Putamen (tissue), 1 donor: ENCODE results near the gene PDE6D.

Experiments used
- DNase-seq: peaks from one replicate; pipeline ENCODE4 v3.0.0-alpha.2; 2016; ENCODE audit warnings: low spot score

Gene PDE6D

DNA sequence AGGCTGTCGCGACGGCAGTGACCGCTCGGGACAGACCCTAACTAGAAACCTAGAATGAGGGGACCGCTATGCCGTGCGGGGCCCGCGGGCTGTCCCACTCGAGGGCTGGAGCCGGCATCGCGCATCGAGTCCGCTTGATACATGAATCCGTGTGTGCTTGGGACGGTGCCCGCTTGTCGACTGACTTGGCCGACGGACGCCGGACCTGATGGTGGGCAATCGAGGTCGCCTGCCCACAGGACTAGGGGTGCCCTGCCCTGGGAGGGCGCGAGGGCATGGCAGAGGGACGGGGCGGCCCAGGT, 73.5 kb downstream of the PDE6D start:
- DNase-seq, result no peak

GRCh38 chr2:231706731-231707624, 74.1 kb downstream of the PDE6D start:
- DNase-seq, result peak; percentile 99

- DNase-seq, result no peak
Measured at GRCh38 chr2:231704017-231704416, 77.1 kb downstream of the PDE6D start.

DNA sequence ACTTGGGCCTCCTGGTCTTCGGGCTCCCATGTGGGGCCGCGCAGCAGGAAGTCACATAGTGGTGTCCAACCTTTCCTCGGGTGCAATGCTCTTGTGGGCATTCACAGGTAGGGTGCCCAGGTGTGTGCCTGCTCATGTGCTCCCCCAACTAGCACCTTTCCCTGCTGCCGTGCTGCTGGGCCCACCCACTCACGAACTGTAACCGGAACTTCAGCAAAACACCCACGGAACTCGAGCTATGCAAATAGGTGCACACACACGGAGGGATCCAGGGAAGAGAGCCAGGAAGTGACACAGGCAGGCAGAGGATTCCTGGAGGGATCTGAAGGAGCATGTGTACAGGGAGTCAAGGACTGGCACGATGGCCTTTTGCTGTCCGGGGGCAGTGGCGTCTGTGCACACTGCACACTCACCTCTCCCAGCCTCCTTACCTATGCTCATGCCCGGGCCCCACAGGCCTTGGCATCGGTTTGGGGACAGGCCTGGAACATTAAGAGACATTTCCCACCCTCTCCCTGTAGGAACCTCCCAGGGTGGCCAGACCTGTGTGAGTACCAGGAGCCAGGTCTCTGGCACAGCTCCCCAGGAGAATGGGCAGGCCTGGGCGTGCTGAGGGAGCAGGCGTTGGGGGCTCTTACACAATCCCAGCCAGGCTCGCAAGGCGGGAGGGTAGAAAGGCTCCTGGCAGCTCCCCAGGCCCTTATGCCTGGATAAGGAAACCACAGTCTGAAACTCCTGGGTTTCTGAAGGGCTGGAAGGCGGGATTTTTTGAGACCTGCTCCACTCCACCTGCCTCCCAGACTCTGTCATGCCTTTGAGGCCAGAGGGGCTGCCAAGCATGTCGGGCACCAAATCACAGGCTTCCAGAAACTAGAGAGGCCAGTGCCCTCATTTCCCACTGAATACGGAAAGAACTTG, 79.4 kb downstream of the PDE6D start:
- no peak for DNase-seq

DNA sequence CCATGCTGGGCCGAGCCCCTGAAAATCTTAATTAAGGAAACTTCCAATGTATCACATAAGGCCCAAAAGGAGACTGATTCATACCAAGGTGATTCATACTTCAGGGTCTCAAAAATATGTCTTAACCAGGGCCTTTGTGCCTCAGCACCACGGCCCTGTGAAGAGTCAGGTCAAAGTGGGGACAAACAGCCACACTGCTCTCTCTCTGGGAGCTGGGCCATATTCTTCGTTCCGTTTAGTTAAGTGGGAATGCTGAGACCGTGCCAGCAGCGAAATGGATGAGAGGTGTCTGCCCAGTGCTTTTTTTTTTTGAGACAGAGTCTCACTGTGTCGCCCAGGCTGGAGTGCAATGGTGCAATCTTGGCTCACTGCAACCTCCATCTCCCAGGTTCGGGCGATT, 82.1 kb downstream of the PDE6D start:
- DNase-seq, result no peak

DNA sequence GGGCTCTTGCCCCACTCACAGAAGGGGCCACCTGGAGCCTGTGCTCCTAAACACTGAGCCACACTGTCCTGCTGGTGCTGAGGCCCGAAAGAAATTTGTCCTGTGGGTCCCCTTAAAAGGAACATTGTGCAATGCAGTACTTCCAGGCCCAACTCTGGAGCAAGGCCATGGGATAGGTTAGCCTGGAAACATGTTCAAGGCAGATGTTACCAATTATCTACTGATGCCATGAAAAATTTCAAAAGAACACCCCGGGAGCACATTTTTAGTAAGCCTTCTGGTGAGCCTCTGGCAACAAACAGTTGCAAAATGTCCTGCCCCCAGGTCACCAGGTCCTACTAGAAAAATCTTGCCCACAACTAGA, 85.1 kb downstream of the PDE6D start:
- DNase-seq, result no peak

GRCh38 chr2:231693956-231694355, 87.1 kb downstream of the PDE6D start:
- no peak for DNase-seq

DNA sequence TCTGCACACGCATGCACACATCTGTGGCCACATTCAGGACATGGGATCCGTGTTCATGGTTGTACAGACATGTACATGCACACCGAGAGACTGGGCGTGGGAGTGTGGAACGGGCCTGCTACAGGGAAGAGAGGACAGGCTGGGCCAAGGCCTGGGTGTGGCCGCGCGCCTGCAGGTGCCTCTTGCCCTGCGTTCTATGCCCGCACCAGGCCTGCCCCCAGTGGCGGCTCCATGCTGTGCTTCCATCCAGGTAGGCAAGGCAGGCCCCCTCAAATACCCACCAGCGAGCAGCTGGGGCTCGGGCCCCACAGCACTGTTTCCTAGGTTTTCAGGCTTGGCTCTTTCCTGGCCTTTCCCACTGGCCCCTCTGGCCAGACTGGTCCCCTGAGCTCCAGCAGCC, 88.2 kb downstream of the PDE6D start:
- no peak for DNase-seq

GRCh38 chr2:231691251-231691772, 89.8 kb downstream of the PDE6D start:
- no peak for DNase-seq

DNA sequence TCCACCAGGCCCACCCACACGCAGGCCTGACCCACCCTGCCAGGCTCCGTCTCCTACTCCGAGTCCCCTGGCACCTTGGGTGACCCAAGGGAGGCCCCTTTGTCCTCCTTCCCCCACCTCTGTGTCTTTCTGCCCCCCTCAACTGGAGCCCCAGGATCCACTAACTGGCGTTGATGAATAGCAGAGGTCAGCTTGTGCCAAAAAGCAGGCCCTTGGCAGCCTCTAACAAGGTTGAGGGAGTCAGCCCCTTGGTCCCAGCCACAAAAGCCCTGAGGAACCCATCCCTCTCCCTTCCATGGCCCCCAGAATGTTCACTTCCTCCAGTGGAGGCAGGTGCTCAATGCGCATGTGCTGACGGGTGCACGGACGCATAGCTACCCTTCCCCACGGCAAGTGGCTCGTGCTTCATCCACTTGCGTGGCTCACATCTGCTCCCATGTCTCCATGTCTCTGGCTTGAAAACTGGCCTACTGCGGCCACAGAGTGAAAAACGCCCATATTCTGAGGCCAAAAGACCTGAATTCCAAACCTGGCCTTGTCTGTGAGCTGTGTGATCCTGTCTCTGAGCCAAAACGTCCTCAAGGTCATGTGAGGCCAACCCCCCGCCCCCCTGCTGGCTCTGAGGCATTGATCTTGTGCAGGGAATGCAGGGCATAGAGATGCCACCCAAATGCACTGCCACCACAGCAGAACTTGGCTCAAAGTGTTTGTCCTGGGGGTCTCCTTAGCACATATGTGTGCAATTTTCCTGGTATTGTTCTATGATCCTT, 91.8 kb downstream of the PDE6D start:
- DNase-seq, result no peak

- no peak for DNase-seq
Measured at GRCh38 chr2:231688719-231689118, 92.4 kb downstream of the PDE6D start.

- no peak for DNase-seq
Measured at GRCh38 chr2:231687961-231688360, 93.1 kb downstream of the PDE6D start.

DNA sequence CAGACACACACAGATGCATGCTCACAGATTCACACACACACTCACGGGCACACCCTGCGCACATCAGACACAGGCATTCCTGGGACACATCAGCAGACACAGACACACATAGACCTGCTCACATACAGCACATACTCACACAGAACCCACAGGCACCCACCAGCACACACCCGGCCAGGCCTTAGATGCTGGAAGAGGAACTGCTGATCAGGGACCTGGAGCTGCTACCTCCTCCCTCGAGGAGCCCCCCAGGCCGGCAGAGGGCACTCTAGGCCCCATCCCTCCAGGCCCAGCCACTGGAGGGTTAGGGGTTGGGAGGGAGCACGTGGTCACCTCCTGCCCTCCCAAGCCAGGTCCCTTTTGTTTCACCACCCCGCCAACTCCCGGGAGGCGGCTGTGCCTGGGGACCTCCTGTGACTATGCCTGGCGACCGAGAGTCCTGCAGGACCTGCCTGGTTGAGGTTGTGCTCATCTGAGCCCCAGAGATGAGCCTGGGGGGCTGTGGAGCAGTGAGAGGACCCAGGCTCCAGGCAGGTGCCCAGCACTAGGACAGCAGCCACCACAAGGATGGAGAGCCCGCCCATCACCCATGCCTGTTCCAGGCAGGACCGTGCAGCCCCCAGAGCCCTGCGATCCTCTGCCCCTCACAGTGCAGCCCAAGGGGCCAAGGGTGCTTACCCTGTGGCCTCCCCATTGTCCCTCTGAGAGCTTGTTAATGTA, 93.8 kb downstream of the PDE6D start:
- DNase-seq, result peak; percentile 89

DNA sequence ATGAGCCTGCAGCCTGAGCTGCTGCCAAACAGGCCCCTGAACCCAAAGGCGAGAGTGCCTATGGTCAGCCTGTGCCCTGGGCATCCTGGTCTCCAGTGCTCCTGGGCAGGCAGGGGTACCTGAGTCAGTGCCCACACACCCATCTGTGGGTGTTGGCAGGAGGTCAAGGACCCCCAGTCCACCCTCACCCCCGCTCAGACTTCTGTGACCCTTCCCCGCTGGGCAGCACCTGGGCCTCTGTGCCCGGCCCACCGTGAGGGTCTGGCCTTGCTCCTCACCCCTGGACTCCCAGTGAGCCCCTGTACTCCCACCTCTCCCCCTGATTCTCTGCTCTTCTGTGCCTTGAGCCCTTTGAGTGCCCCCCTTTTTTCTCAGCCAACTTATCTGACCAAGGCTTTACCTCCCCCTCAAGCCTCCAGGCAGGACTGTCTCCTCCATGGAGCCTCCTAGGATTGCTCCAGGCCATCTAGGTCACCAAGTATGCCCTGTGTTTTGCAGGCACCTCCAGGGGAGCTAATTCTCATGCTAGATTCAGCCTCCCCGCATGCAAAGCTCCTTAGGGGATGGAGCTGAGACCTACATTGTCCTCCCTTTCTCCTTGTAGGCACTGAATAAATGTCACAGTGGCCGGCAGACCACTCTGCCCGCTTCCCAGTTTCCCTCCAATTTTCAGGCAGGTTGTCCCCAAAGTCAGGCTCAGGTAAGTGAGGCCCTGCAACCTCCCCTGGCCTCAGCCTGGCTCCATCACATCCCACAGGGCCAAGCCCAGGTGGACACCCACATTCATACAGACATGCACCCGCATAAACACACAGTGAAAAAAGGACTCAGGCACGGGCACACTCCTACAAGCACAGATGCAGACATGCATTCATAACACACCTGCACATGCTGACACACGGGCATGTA, 94.6 kb downstream of the PDE6D start:
- no peak for DNase-seq

GRCh38 chr2:231685349-231686191, 95.5 kb downstream of the PDE6D start:
- DNase-seq, result peak; percentile 98

GRCh38 chr2:231684314-231685223, 96.5 kb downstream of the PDE6D start:
- DNase-seq, result peak; percentile 89

GRCh38 chr2:231683292-231684235, 97.5 kb downstream of the PDE6D start:
- peak; percentile 91 for DNase-seq
